GM18507 (cell line): Measurements from ENCODE around the gene GIT2.
"Not testable (repeated sequence)": the region's sequence is repeated elsewhere in the genome, so short reads cannot be mapped to it uniquely, and the experiment has no call there.

Experiments
- DNase-seq: peaks from one replicate; pipeline ENCODE4 v3.0.0; 2011; ENCODE audit warnings: low read depth; ENCODE audit not compliant: insufficient read length; ENCODE audit errors: extremely low spot score
- FAIRE-seq: peaks from 2 replicates; lab custom pipeline; 2011; peaks lifted over from hg19 to GRCh38; lab: Jason Lieb, UNC

Gene GIT2

DNA sequence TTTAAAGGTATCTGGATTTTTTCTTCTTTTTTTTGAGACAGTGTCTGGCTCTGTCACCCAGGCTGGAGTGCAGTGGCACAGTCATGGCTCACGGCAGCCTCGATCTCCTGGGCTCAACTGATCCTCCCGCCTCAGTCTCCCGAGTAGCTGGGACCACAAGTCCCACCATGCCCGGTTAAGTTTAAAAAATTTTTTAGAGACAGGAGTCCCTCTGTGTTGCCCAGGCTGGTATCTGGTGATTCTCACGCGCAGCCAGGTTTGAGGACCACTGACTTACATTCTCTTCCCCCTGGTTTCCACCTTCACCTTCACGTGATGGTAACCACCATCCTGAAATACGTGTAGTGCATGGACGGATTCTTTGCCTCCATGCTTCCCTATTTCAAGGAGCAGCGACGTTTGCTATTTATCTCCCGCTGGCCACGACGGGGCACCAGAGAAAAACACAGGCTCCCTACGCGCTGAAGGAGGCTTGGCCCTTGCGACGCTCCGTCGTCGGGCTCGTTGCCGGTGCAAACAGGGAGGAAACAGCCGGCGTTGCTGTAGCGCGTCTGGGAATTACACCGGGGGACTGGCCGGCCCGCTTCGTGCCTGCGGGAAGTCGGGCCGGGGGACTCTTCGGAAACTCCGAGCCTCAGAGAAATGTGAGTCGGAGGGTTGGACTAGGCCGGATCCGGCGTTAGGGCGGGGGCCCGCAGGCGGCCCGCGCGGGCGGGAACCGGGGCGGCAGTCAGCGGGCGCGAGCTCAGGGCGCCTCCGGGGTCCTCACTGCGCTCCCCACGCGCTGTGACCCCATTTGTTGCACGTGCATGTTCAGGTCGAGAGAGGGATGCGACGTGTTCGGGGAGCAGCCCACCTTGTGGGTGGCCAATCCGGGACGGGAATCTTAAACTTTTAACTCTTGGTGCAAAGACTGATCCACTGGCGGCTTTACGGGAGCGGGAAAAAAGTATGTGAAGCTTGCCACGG is 96.1 kb downstream of the GIT2 start, which contains the start of gene TCHP:
Gene TCHP (plus strand): TSS at position 492 of the 969 bp plus-strand sequence. CDS start 2,753 bp downstream, outside the sequence.
- DNase-seq (peak; percentile 84), FAIRE-seq (peak; percentile 90)

DNA sequence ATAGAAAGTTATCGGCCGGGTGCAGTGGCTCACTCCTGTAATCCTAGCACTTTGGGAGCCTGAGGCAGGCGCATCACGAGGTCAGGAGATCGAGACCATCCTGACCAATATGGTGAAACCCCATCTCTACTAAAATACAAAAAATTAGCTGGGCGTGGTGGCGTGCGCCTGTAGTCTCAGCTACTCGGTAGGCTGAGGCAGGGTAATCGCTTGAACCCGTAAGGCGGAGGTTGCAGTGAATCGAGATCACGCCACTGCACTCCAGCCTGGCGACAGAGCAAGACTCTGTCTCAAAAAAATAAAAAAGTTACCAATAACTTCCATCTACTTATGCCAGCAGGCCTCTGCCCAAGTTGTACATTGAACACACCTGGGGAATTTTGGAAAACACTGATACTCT is 96.8 kb downstream of the GIT2 start:
- FAIRE-seq = not testable (repeated sequence)

DNA sequence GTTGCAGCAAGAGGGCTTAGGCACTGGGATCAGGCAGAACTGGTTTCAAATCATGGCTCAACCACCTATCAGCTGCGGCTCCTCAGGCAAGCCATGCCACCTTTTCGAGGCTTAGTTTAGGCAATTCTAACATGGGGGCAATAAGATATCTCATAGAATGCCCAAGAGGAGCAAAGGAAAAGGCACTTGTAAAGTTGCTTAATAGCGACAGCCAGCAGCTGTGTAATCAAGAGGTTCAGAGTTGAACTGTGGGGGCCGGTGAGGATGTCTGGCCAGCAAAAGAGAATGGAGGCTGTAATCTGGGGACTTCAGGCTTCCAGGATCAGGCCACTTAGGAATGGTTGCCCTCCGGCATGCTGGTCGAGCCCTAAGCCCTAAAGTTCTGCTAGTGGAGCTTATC is 99.1 kb downstream of the GIT2 start:
- DNase-seq (no peak), FAIRE-seq (no peak)

More for the DNA sequence above, 96.8 kb downstream of the GIT2 start:
- not testable (repeated sequence) for DNase-seq

DNA sequence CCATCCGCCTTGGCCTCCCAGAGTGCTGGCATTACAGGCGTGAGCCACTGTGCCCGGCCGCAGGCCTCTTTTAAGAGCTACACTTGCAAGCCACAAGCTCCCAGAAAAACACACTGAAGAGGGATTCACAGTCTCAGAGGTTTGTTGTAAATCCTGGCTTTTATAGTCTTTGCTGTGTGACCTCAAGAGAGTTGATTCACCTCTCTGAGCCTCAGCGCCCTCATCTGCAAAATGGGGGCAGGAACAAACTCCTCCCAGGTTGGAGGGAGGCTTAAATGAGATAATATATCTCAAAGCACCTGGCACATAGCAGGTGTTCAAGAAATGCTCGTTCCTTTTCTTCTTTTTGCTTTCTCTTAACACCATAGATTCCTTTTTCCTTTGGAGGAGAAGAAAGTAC is 100.0 kb downstream of the GIT2 start:
- DNase-seq (no peak), FAIRE-seq (no peak)

DNA sequence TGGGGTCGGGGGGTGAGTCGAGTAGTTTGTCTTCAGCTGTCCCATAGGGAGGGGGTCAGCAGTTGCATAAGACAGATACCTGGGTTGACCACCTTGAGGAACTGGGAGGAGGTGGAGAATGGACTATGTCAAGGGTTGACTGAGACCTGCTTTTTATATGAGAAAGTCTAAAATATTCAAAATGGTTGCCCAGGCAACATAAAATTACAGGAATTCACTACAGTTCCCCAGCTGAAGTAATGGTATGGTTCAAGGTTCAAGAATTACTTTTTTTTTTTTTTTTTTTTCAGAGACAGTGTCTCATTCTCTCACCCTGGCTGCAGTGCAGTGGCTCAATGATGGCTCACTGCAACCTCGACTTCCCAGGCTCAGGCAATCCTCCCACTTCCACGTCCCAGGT is 101.2 kb downstream of the GIT2 start:
- DNase-seq (no peak), FAIRE-seq (no peak)

DNA sequence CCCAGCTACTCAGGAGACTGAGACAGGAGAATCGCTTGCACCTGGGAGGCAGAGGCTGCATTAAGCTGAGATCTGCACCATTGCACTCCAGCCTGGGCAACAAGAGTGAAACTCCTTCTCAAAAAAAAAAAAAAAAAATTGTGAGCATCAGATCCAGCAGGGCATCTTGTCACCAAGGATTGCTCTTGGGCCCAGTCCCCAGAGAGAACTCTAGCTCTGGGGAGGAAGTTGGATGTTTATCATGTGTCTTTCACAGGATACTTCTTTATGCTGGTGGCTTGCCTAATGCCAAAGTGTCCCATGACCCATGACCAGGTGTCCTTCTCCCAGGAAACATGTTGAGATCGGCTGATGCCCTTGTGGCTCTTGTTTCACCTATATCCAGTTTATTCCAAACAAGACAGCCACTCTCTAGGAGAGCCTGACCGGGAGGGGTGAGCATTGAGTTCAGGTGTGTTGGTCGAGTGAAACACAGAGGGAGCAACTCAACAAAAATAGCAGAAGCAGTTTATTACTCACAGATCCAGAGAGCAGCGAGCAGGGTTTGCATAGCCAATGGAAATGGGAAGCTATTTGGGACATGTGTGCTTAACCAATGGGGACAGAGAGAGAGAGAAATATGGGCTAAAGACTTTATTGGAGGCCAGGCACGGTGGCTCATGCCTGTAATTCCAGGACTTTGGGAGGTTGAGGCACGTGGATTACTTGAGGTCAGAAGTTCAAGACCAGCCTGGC is 102.7 kb downstream of the GIT2 start:
- no peak for DNase-seq
- no peak for FAIRE-seq

DNA sequence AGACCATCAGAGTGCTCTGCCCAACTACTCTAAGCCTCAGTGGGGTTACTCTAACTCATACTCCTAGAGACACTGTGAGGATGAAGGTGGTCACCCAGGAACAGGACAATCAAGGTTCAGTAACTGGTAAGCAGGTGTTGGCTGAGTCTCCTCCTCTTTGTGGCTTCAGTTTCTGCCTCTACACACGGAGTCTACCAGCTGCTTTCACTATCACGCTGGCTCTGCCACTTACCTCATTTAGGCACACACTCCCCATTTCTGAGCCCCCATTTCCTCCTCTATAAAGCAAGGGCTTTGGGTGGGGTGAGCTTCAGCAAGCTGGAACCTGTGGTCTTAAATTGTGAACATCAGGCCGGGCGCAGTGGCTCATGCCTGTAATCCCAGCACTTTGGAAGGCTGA is 103.4 kb downstream of the GIT2 start:
- DNase-seq (no peak), FAIRE-seq (peak; percentile 90)

DNA sequence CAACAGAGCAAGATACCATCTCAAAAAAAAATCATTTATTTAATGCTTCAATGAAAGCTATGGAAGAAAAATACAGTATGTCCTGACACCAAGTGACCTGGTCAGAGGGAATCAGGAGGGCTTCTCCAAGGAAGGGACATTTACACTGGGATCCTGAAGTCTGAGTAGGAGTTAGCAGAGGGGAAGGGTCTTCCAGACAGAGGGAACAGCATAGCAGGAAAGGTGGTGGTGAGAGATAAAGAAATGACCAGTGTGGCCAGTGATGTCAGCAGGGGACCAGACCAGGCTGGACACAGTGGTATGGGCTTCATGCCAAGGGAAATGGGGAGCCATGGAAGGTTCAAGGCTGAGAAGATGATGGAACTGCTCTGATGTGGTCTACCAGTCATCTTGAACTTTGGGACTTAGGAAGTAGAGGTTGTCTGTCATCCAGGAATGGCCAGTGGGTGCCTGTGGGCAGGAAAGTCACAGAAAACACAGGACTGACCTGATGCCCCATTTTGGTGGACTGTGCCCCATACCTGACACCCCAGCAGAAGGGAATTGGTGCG is 103.9 kb downstream of the GIT2 start:
- FAIRE-seq (no peak), DNase-seq (no peak)

DNA sequence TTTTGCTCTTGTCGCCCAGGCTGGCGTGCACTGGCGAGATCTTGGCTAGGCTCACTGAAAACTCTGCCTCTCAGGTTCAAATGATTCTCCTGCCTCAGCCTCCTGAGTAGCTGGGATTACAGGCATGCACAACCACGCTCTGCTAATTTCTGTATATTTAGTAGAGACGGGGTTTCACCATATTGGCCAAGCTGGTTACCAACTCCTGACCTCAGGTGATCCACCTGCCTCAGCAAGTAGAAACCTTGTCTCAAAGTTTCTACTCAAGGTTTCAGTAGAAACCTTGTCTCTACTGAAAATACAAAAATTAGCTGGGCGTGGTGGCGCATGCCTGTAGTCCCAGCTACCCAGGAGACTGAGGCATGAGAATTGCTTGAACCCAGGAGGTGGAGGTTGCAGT is 104.4 kb downstream of the GIT2 start:
- not testable (repeated sequence) for DNase-seq, FAIRE-seq

DNA sequence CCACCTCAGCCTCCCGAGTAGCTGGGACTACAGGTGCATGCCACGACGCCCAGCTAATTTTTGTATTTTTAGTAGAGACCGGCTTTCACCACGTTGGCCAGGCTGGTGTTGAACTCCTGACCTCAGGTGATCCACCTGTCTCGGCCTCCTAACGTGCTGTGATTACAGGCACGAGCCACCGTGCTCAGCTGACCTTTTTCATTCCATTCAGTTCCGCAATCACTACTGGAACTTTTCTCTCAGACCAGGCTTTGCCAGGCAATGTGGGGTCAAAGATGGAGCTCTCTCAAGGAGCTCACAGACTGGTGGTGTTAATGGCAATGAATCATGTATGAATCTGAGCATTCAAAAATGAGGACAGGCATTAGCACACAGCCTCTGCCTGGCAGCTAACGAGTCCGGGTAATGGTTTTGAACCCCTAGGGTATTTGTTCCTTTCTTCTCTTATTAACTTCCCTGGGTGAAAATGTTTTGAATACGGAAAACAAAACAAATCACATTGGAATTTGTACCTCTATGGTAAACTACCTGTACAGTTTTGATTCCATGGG is 105.5 kb downstream of the GIT2 start:
- no peak for FAIRE-seq
- no peak for DNase-seq

DNA sequence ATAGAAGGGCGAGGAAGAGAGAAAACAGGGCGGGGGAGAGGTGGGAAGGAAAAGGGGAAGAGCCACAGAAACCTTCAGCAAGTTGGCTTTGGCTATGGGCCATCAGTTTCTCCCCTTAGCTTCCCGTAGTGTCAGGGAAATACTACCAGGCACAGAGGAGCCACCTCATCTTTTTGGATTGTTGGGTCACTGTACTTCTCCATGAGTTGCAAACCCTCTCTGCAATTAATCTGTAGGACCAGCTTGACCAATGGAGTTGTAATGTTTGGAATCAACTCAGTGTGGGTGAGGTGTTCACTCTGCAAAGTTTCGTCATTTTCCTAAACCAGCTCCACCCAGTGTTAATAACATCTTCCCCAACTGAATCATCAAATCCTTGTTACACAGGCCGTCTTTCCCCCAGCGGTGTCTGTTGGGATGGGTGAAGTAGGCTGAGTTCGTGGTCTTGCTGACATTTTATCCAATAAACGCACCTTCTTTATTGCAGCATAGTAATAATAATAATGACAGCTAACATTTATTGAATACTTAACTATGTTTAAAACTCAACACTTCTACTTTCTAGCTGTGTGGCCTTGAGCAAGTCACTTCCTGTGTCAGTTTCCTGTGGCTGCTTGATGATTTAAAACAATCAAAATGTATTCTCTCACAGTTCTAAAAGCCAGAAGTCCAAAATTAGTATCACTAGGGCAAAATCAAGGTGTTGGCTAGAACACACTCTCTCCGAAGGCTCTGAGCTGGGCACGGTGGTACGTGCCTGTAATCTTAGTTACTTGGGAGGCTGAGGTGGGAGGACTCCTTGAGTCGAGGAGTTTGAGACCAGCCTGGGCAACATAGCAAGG is 107.8 kb downstream of the GIT2 start:
- FAIRE-seq (peak; percentile 79), DNase-seq (no peak)

DNA sequence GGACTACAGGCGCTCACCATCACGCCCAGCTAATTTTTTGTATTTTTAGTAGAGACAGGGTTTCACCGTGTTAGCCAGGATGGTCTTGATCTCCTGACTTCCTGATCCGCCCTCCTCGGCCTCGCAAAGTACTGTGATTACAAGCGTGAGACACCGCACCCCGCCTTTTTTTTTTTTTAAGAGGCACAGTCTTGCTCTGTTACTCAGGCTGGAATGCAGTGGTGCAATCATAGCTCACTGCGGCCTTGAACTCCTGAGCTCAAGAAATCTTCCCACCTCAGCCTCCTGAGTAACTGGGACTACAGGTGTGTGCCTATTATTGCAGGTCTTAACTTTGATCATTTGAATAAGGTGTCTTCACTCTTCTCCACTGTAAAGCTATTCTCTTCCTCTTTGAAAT is 110.6 kb downstream of the GIT2 start:
- DNase-seq (no peak), FAIRE-seq (no peak)

DNA sequence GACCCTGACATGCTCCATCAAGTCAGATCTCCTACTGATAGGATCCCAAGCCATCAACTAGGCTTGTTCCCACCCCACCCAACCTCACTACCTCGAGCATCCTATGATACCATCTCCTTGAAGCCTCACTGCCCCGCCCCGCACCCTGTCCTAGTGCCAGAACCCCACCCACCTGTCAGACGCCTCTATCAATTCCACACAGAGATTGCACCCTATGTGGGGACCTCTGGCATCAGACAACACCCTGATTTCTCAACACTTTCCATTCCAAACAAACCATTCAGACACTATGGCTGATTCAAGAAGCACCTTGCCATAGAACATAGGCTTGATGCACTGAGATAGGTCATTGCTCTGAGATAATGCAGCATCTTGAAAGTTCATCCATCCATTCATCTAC is 112.7 kb downstream of the GIT2 start:
- no peak for FAIRE-seq
- no peak for DNase-seq

DNA sequence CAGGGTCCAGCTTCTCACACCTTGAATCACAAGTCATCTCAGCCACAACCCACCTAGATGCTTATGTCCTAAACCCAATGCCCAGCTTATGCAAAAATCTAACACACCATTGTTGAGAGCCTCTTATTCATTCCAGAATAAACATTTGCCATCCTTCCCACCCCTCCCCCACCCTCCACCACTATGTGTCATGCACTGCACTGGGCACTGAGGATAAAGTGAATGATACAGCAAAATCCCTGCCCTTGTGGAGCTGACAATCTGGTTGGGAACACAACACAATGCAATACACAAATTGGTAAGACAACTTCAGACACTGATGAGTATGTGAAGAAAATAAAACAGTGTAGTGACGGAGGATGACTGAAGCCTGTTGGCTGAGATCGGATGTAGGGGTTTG is 114.4 kb downstream of the GIT2 start:
- no peak for DNase-seq
- no peak for FAIRE-seq

DNA sequence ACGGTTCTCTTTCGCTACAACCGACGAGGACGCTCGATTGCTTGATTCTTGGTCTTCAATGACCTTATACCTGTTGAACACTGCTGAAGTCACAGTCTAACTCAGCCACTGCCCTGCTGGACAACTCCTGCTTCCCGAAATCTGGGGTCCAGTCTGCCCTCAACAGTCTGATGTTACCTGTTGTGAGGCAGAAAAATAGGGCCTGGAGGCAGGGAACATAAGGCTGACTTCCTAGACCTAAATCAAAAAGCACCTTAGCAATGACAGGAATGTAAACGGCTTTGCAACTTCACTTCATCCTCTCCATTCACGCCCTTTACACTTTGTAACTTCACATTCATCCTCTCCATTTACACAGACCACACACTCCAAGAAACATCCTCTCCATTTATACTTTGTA is 115.2 kb downstream of the GIT2 start:
- DNase-seq = no peak
- no peak for FAIRE-seq

DNA sequence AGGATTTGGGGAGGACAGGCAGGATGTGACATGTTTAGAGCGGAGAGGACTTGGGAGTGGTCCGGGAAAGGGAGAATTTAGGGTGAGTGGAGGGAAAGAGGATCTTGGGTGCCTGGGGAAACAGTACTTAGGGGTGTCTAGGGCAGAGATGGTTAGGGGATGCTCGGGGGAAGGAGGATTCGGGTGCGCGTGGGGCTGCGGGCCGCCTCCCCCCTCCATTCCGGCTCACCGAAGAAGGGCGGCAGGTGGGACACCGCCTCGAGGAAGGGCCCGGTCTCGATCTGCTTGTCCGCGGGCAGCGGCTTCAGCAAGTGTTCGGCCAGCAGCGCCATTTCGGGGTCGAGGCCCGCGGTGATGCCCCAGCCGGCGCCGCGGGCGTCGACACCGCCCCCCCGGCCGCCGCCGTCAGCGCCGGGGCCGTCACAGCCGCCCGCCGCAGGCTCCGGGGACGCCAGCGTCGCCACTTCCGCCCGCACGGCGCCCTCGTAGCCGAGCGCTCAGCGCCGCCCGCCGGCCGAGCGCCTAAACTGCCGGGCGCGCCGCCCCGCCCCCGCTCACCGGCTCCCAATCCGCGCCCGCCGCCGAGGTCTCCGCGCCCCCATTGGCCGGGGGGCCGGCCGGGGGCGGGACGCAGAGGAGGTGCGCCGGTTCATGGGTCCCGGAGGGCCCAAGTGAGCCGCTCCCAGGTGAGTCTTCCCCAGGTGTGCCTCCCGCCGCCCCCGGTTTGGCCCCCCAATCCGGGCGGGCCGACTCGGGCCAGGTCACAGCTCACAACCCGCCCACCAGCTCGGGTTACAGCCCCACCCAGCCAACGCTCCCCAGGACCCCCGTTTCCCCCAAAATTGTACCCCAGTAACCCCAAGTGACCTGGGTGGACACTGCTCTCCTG is 115.9 kb downstream of the GIT2 start, which contains the start of gene GLTP:
Gene GLTP (minus strand): TSS at position 499 of the 889 bp plus-strand sequence. CDS start 167 bp downstream, at position 332.
- DNase-seq (peak; percentile 95), FAIRE-seq (peak; percentile 60)
